B cell (primary cell): ENCODE results near the gene STXBP1. TPM values are rescaled to one million over a fixed set of nuclear protein-coding genes. Genes with fewer than 3 reads are reported as not detected.

Experiments
- ATAC-seq: fragments of 200-7000 bp; cut with Tn5 transposase; one replicate; pipeline ENCODE4 v1.10.0; 2021; ENCODE audit warnings: low read depth, mild to moderate bottlenecking, moderate number of reproducible peaks, moderate library complexity
- CTCF ChIA-PET: fragments of 350-600 bp; sonication (Branson Sonifier 250); formaldehyde crosslinking; loops from one replicate; lab custom pipeline; 2021; ENCODE audit warnings: antibody characterized with exemption, inconsistent platforms; lab: Charles Lee
- POLR2A ChIA-PET: fragments of 350-600 bp; sonication (Branson Sonifier 250); formaldehyde crosslinking; loops from one replicate; lab custom pipeline; 2021; ENCODE audit warnings: antibody characterized with exemption; lab: Charles Lee
- DNase-seq: peaks from one replicate; pipeline ENCODE4 v3.0.0; 2013
- H2AFZ ChIP-seq: 2 replicates; pipeline ENCODE4 v1.6.1; 2012; ENCODE audit warnings: mild to moderate bottlenecking, low read depth, low read length; ENCODE audit not compliant: insufficient read depth, poor library complexity, severe bottlenecking
- H3K27ac ChIP-seq, 2 donors: 1 replicate in 1 of 2; 2 replicates in 1 of 2; pipeline ENCODE4 v1.5.1; 2012 to 2013; ENCODE audit warnings: low read length in 2 of 2, mild to moderate bottlenecking in 2 of 2, moderate library complexity in 1 of 2
- H3K27me3 ChIP-seq, 4 experiments: fragments of 200-600 bp in 1 of 4; sonication (generic) in 1 of 4; replicated peaks in 1 of 4; 1 replicate in 2 of 4; 2 replicates in 2 of 4; pipeline versions ENCODE4 v1.6.1 to v1.7.0; 2013 to 2016; ENCODE audit warnings: low read length in 3 of 4, mild to moderate bottlenecking in 2 of 4, mixed read lengths in 1 of 4, moderate library complexity in 1 of 4; ENCODE audit not compliant: insufficient read depth in 4 of 4, control insufficient read depth in 3 of 4; ENCODE audit errors: control extremely low read depth in 1 of 4
- H3K36me3 ChIP-seq, 2 experiments: replicated peaks in 1 of 2; 1 replicate in 1 of 2; 2 replicates in 1 of 2; pipeline versions ENCODE4 v1.6.1 to v1.7.1; 2013; ENCODE audit warnings: low read length in 1 of 2; ENCODE audit not compliant: insufficient read depth in 2 of 2, control insufficient read depth in 1 of 2; ENCODE audit errors: control extremely low read depth in 1 of 2, extremely low read depth in 1 of 2
- H3K4me1 ChIP-seq, 2 donors: fragments of 200-600 bp in 1 of 2; sonication (generic) in 1 of 2; 1 replicate in 1 of 2; 2 replicates in 1 of 2; pipeline versions ENCODE4 v1.5.1 to v1.6.1; 2013 to 2017; ENCODE audit warnings: low read length in 2 of 2; ENCODE audit not compliant: control insufficient read depth in 2 of 2, insufficient read depth in 2 of 2
- H3K4me2 ChIP-seq: replicated peaks from 2 replicates; pipeline ENCODE3; 2012; ENCODE audit warnings: mild to moderate bottlenecking, low read depth, low read length; ENCODE audit not compliant: poor library complexity, severe bottlenecking
- H3K4me3 ChIP-seq, 5 experiments: fragments of 200-600 bp in 1 of 5; sonication (generic) in 1 of 5; 1 replicate in 3 of 5; 2 replicates in 2 of 5; pipeline versions ENCODE4 v1.5.1 to v1.7.0; 2011 to 2016; ENCODE audit warnings: low read length in 4 of 5, mild to moderate bottlenecking in 4 of 5, low read depth in 2 of 5, control low read depth in 1 of 5, moderate library complexity in 1 of 5; ENCODE audit not compliant: insufficient read depth in 1 of 5; ENCODE audit errors: control extremely low read depth in 1 of 5, extremely low read depth in 1 of 5
- H3K79me2 ChIP-seq: fragments of 200-600 bp; sonication (generic); one replicate; pipeline ENCODE4 v1.6.0; 2016; ENCODE audit warnings: low read length; ENCODE audit not compliant: control insufficient read depth, insufficient read depth
- H3K9ac ChIP-seq: fragments of 200-600 bp; sonication (generic); 2 replicates; pipeline ENCODE4 v1.6.1; 2017; ENCODE audit warnings: mild to moderate bottlenecking, low read length, moderate library complexity
- H3K9me3 ChIP-seq, 3 donors: one replicate each; pipeline versions ENCODE4 v1.6.1 to v1.7.1; 2013; ENCODE audit warnings: low read length in 2 of 3; ENCODE audit not compliant: control insufficient read depth in 2 of 3, insufficient read depth in 1 of 3; ENCODE audit errors: control extremely low read depth in 1 of 3
- H4K20me1 ChIP-seq: 2 replicates; pipeline ENCODE4 v1.6.0; 2012; ENCODE audit warnings: mild to moderate bottlenecking, low read length; ENCODE audit not compliant: insufficient read depth, control insufficient read depth, poor library complexity, severe bottlenecking
- H3K27ac Mint-ChIP-seq: one replicate; pipeline ENCODE4 v1.8.0; 2021; ENCODE audit warnings: mixed read lengths
- H3K27me3 Mint-ChIP-seq: one replicate; pipeline ENCODE4 v1.8.0; 2021; ENCODE audit warnings: mixed read lengths
- H3K4me1 Mint-ChIP-seq: one replicate; pipeline ENCODE4 v1.8.0; 2021; ENCODE audit warnings: mixed read lengths
- H3K4me3 Mint-ChIP-seq: one replicate; pipeline ENCODE4 v1.8.0; 2021; ENCODE audit warnings: mixed read lengths
- H3K9me3 Mint-ChIP-seq: one replicate; pipeline ENCODE4 v1.8.0; 2022; ENCODE audit warnings: mixed read lengths; ENCODE audit not compliant: insufficient read depth
- EZH2 ChIP-seq: IDR thresholded peaks from 2 replicates; pipeline ENCODE4 v1.6.1; 2012; ENCODE audit warnings: borderline replicate concordance, low read depth, mild to moderate bottlenecking, moderate library complexity, low read length; ENCODE audit not compliant: insufficient read depth, poor library complexity, severe bottlenecking
- WGBS: methylation state at CpG from one replicate; pipeline ENCODE4 v1.1.5; 2013; ENCODE audit warnings: missing lambda C conversion rate; ENCODE audit not compliant: insufficient coverage; 5-methylcytosine and 5-hydroxymethylcytosine counted together
- intact Hi-C: fragments of 100-400 bp; cut with micrococcal nuclease; formaldehyde crosslinking; loops from one replicate; pipeline ENCODE4 v1.10.0; 2022
- polyA plus RNA-seq: library from polyadenylated mRNA; depleted of rRNA; stranded (reverse); fragments of >200 nt; gene quantifications from 2 replicates; pipeline ENCODE4 v1.2.3, GENCODE V29; 2012
- total RNA-seq, 2 donors: library from RNA; stranded (reverse); fragments of 120-200 nt in 1 of 2; gene quantifications; 1 replicate in 1 of 2; 2 replicates in 1 of 2; pipeline versions ENCODE4 v1.2.3 to v1.2.4, GENCODE V29; 2013 to 2022
- TF ChIP-seq, protein P1 (sequence below): fragments of 200-600 bp; IDR thresholded peaks from one replicate; pipeline ENCODE4 v1.8.0; 2022; ENCODE audit warnings: antibody characterized with exemption, mild to moderate bottlenecking

The STXBP1 gene
- total and polyA plus RNA-seq, 2 donors (not counting 1 experiment from before 2014, with no cell fraction given), result 0.62 TPM; not detected in 1

DNA sequence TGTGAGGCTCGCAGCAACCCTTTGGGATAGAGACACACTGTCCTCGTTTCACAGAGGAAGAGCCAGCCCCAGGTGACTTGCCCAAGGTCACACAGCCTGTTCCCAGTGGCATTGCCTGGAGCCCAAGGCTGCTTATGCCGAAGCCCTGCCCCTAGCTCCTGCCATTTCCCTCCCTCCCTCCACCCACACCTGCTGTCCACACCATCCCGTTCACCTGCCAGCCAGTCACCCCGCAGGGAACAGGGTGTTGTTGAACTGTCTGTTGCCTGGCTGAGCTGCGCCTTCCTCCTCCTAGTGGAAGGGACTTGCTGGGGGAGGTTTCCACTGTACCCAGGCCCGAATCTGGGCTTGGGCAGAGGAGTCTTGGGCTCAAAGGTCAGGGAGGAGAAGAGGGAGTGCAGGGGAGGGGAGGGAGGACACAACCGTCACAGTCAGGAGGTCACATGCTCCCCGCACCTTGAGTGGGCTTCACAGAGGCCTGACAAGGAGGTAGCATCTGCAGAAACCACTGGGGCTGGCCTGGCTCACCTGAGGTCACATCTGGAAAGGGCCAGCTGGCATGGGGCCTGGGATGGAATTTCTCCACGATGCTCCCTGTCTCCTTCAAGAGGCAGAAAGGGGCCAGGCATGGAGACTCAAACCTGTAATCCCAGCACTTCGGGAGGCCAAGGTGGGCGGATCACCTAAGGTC lies 110.1 kb downstream of the STXBP1 start:
- H3K27ac Mint-ChIP-seq, result no peak overlapping the region
- no peak overlapping the region for H3K27ac ChIP-seq
- no peaks in the 10 kb centered on the region for H3K27me3 Mint-ChIP-seq
- no peaks in the 10 kb centered on the region for H4K20me1 ChIP-seq
- H3K27me3 ChIP-seq, result no peaks in the 10 kb centered on the region
- WGBS, result 88% methylated on average over 12 of the region's 12 CpGs
- no peak overlapping the region for H3K4me2 ChIP-seq
- TF ChIP-seq, protein P1, sequence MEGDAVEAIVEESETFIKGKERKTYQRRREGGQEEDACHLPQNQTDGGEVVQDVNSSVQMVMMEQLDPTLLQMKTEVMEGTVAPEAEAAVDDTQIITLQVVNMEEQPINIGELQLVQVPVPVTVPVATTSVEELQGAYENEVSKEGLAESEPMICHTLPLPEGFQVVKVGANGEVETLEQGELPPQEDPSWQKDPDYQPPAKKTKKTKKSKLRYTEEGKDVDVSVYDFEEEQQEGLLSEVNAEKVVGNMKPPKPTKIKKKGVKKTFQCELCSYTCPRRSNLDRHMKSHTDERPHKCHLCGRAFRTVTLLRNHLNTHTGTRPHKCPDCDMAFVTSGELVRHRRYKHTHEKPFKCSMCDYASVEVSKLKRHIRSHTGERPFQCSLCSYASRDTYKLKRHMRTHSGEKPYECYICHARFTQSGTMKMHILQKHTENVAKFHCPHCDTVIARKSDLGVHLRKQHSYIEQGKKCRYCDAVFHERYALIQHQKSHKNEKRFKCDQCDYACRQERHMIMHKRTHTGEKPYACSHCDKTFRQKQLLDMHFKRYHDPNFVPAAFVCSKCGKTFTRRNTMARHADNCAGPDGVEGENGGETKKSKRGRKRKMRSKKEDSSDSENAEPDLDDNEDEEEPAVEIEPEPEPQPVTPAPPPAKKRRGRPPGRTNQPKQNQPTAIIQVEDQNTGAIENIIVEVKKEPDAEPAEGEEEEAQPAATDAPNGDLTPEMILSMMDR, result no peak
- no peak for TF ChIP-seq EZH2
- no peaks in the 10 kb centered on the region for H3K9me3 ChIP-seq
- H3K4me1 Mint-ChIP-seq, result peaks cover 5% of the 10 kb centered on the region
- no peak overlapping the region for H3K9ac ChIP-seq
- H3K79me2 ChIP-seq, result no peaks in the 10 kb centered on the region
- no peaks in the 10 kb centered on the region for H3K9me3 Mint-ChIP-seq
- no peaks in the 10 kb centered on the region for H3K36me3 ChIP-seq
- no peak overlapping the region for H3K4me3 ChIP-seq
- no peaks in the 10 kb centered on the region for H3K4me1 ChIP-seq
- ChIA-PET CTCF (no interaction called here), POLR2A (no interaction called here)
- no peak overlapping the region for H2AFZ ChIP-seq
- no peak overlapping the region for H3K4me3 Mint-ChIP-seq
- DNase-seq (no peak), ATAC-seq (no peak)
- intact Hi-C loops, result no loop called here

DNA sequence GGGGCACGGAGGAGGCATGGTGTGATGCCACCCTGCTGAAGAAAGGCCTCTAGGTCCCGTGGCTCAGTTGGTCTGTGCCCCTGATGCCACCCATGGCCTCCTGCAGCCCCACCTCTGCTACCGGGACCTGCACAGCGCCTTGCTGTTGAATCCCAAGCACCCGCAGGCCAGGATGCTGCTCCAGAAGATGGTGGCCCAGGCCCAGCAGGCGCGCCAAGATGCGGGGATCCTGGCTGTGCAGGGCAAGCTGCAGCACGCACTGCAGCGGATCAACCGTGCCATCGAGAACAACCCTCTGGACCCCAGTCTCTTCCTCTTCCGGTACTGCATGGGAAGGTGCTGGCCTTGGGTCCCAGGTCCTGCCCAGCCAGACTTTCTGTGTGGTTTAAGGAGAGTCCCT lies 110.9 kb downstream of the STXBP1 start:
- no peaks in the 10 kb centered on the region for H3K9me3 ChIP-seq
- no peak overlapping the region for H3K4me2 ChIP-seq
- H3K4me1 ChIP-seq, result no peaks in the 10 kb centered on the region
- H3K4me3 ChIP-seq, result no peak overlapping the region
- H3K9me3 Mint-ChIP-seq, result no peaks in the 10 kb centered on the region
- ATAC-seq (no peak), DNase-seq (no peak)
- H3K36me3 ChIP-seq, result no peaks in the 10 kb centered on the region
- no peak overlapping the region for H3K9ac ChIP-seq
- ChIA-PET POLR2A (no interaction called here), CTCF (no interaction called here)
- WGBS, result 88% methylated on average over 12 of the region's 13 CpGs
- no peak overlapping the region for H2AFZ ChIP-seq
- H3K27me3 ChIP-seq, result no peaks in the 10 kb centered on the region
- TF ChIP-seq, protein P1, result no peak
- no peak for TF ChIP-seq EZH2
- H3K79me2 ChIP-seq, result no peaks in the 10 kb centered on the region
- no peaks in the 10 kb centered on the region for H3K27me3 Mint-ChIP-seq
- H3K4me1 Mint-ChIP-seq, result peaks cover 5% of the 10 kb centered on the region
- H3K27ac Mint-ChIP-seq, result no peak overlapping the region
- intact Hi-C loops, result no loop called here
- H3K27ac ChIP-seq, result no peak overlapping the region
- H4K20me1 ChIP-seq, result no peaks in the 10 kb centered on the region
- no peak overlapping the region for H3K4me3 Mint-ChIP-seq
